Endothelial cell of umbilical vein (primary cell): ENCODE results near the gene OR10H5. TPM values are rescaled to one million over a fixed set of nuclear protein-coding genes. Genes with fewer than 3 reads are reported as not detected.
"Not testable (repeated sequence)": the region's sequence is repeated elsewhere in the genome, so short reads cannot be mapped to it uniquely, and the experiment has no call there.

Experiments
- BruUV-seq: library from RNA; stranded (reverse); fragments of 400-500 nt; replicated peaks from 2 replicates; lab custom pipeline; 2021; lab: Mats Ljungman, UMichigan
- CTCF ChIA-PET: fragments of 300-600, 350-600 bp; sonication (Branson Sonifier 250); formaldehyde crosslinking; loops from one replicate; lab custom pipeline; 2021; ENCODE audit warnings: antibody characterized with exemption, inconsistent platforms; lab: Charles Lee
- POLR2A ChIA-PET: fragments of 300-600, 350-600 bp; sonication (Branson Sonifier 250); formaldehyde crosslinking; loops from one replicate; lab custom pipeline; 2021; ENCODE audit warnings: antibody characterized with exemption, inconsistent platforms; lab: Charles Lee
- DNase-seq: peaks from one replicate; pipeline ENCODE4 v3.0.0-alpha.2; 2011; ENCODE audit warnings: low read depth, low spot score
- FAIRE-seq: peaks from 2 replicates; lab custom pipeline; 2011; peaks lifted over from hg19 to GRCh38; lab: Jason Lieb, UNC
- H2AFZ ChIP-seq: 2 replicates; pipeline ENCODE4 v1.6.0; 2012; ENCODE audit warnings: low read depth, low read length, control low read depth, inconsistent platforms
- H3K27ac ChIP-seq: 2 replicates; pipeline ENCODE4 v1.5.1; 2011; ENCODE audit warnings: low read depth, mild to moderate bottlenecking, control low read depth, low read length, moderate library complexity; ENCODE audit not compliant: insufficient read depth
- H3K27me3 ChIP-seq, 2 experiments: 2 replicates each; pipeline versions ENCODE4 v1.6.0 to v1.6.1; 2011; ENCODE audit warnings: low read length in 2 of 2, mixed read lengths in 1 of 2; ENCODE audit not compliant: control insufficient read depth in 2 of 2, insufficient read depth in 2 of 2
- H3K36me3 ChIP-seq, 2 experiments: 2 replicates in 1 of 2; 3 replicates in 1 of 2; pipeline ENCODE4 v1.5.1; 2011; ENCODE audit warnings: low read length in 2 of 2, mild to moderate bottlenecking in 1 of 2, moderate library complexity in 1 of 2; ENCODE audit not compliant: control insufficient read depth in 2 of 2, insufficient read depth in 2 of 2; ENCODE audit errors: extremely low read depth in 1 of 2
- H3K4me1 ChIP-seq: 3 replicates; pipeline ENCODE4 v1.5.1; 2011; ENCODE audit warnings: mild to moderate bottlenecking, low read length; ENCODE audit not compliant: control insufficient read depth, insufficient read depth; ENCODE audit errors: extremely low read depth
- H3K4me2 ChIP-seq: 2 replicates; pipeline ENCODE4 v1.6.1; 2011; ENCODE audit warnings: low read length, control low read depth, mixed read lengths; ENCODE audit not compliant: insufficient read depth
- H3K4me3 ChIP-seq, 3 experiments: fragments of 200-600 bp in 1 of 3; sonication (generic), shearing (Covaris generic) in 1 of 3; replicated peaks in 1 of 3; 2 replicates each; pipeline ENCODE4 v1.5.1; 2011 to 2016; ENCODE audit warnings: control low read depth in 3 of 3, low read length in 3 of 3, mild to moderate bottlenecking in 2 of 3, inconsistent platforms in 1 of 3, low read depth in 1 of 3, moderate library complexity in 1 of 3; ENCODE audit not compliant: insufficient read depth in 1 of 3
- H3K79me2 ChIP-seq: 2 replicates; pipeline ENCODE4 v1.6.0; 2012; ENCODE audit warnings: low read length, inconsistent platforms; ENCODE audit not compliant: control insufficient read depth, insufficient read depth
- H3K9ac ChIP-seq: replicated peaks from 2 replicates; pipeline ENCODE3; 2011; ENCODE audit warnings: low read length, control low read depth; ENCODE audit not compliant: insufficient read depth; ENCODE audit errors: extremely low read depth
- H3K9me1 ChIP-seq: replicated peaks from 3 replicates; pipeline ENCODE4 v1.6.0; 2011; ENCODE audit warnings: mild to moderate bottlenecking, low read length; ENCODE audit not compliant: control insufficient read depth, insufficient read depth; ENCODE audit errors: extremely low read depth
- H3K9me3 ChIP-seq: replicated peaks from 2 replicates; pipeline ENCODE4 v1.5.1; 2012; ENCODE audit warnings: low read length, inconsistent platforms; ENCODE audit not compliant: control insufficient read depth, insufficient read depth
- H4K20me1 ChIP-seq: replicated peaks from 2 replicates; pipeline ENCODE3; 2011; ENCODE audit warnings: mild to moderate bottlenecking, low read length; ENCODE audit not compliant: control insufficient read depth, insufficient read depth; ENCODE audit errors: extremely low read depth
- FOS ChIP-seq: IDR thresholded peaks from 2 replicates; pipeline ENCODE4 v1.6.1; 2011; ENCODE audit warnings: mild to moderate bottlenecking, low read length, moderate library complexity, borderline replicate concordance; ENCODE audit not compliant: insufficient read depth
- dilution Hi-C: fragments of 300-500 bp; cut with MboI; formaldehyde crosslinking; loops from one replicate; pipeline ENCODE4 v1.15.0; 2019; ENCODE audit warnings: low sequenced_read_pairs; ENCODE audit not compliant: extremely low pct_ligation_motif_present
- intact Hi-C: fragments of 100-400 bp; cut with micrococcal nuclease; formaldehyde crosslinking; loops from one replicate; pipeline ENCODE4 v1.10.0; 2022
- polyA plus RNA-seq, 4 experiments: library from polyadenylated mRNA; depleted of rRNA in 3 of 4; stranded (reverse) in 3 of 4; unstranded in 1 of 4; fragments of >200 nt; gene quantifications; 2 replicates each; pipeline versions ENCODE4 v1.2.1 to v1.2.3, GENCODE V29; 2011 to 2012; ENCODE audit warnings: missing spikeins in 1 of 4
- total RNA-seq: library from RNA; stranded (reverse); gene quantifications from 2 replicates; pipeline ENCODE4 v1.2.3, GENCODE V29; 2021

The OR10H5 gene
- total and polyA plus RNA-seq, 2 donors (not counting 3 experiments of a cell fraction or from before 2014, with no cell fraction given) = not detected

DNA sequence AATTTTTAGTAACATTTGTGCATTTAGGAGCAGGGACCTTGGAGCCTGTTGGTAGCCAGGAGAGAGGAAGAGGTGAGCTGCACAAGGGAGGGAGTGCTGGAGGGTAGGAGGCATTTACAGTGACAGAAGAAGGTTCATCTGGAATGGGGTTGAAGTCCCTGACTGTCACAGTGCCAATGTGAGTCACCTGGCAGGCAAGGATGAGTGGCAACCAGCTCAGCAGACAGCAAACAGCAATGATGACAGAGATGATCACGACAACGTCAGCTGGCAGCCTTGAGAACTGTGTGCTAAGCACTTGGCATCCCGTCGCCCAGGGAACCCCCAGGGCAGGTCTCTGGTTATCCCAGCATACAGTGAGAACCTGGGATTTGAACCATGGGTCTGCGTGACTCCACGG lies 2.6 kb downstream of the OR10H5 start:
- FAIRE-seq = no peak
- Histone ChIP-seq H4K20me1 (no peaks in the 10 kb centered on the region), H3K27me3 (no peaks in the 10 kb centered on the region), H3K4me2 (no peak overlapping the region), H3K79me2 (no peaks in the 10 kb centered on the region), H3K4me1 (no peaks in the 10 kb centered on the region), H3K9me3 (no peaks in the 10 kb centered on the region), H3K27ac (no peak overlapping the region), H3K4me3 (no peak overlapping the region), H3K9me1 (no peaks in the 10 kb centered on the region), H3K36me3 (no peaks in the 10 kb centered on the region), H3K9ac (no peak overlapping the region), H2AFZ (no peak overlapping the region)
- no peak for TF ChIP-seq FOS
- dilution Hi-C loops (no loop called here), intact Hi-C loops (no loop called here)
- no TSS peak for BruUV-seq
- ChIA-PET CTCF (interaction anchor here (0.6 kb wide), 1 partner anchor 20 kb away, joined by 3 read pairs; no protein-coding TSS in a partner anchor), POLR2A (no interaction called here)
- DNase-seq = no peak

DNA sequence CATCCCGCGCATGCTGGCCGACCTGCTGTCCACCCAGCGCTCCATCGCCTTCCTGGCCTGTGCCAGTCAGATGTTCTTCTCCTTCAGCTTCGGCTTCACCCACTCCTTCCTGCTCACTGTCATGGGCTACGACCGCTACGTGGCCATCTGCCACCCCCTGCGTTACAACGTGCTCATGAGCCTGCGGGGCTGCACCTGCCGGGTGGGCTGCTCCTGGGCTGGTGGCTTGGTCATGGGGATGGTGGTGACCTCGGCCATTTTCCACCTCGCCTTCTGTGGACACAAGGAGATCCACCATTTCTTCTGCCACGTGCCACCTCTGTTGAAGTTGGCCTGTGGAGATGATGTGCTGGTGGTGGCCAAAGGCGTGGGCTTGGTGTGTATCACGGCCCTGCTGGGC lies 6.8 kb downstream of the OR10H5 start:
- H3K9me1 ChIP-seq, CTCF ChIA-PET, dilution Hi-C loops, H3K4me3 ChIP-seq, intact Hi-C loops, H2AFZ ChIP-seq, H3K9ac ChIP-seq, FAIRE-seq, H3K4me1 ChIP-seq, H4K20me1 ChIP-seq, H3K27me3 ChIP-seq, H3K9me3 ChIP-seq, DNase-seq, H3K79me2 ChIP-seq, H3K36me3 ChIP-seq, POLR2A ChIA-PET, BruUV-seq, H3K4me2 ChIP-seq, H3K27ac ChIP-seq: not testable (repeated sequence)
